ENCODE results near the gene SLC27A3. TPM values are rescaled to one million over a fixed set of nuclear protein-coding genes. Genes with fewer than 3 reads are reported as not detected.
A peak's percentile ranks its signal among the peaks of the same experiment; 100 is the strongest.

The SLC27A3 gene
- polyA plus RNA-seq, 4 donors = 5.4 to 50.4 (median 16.9) TPM

DNA sequence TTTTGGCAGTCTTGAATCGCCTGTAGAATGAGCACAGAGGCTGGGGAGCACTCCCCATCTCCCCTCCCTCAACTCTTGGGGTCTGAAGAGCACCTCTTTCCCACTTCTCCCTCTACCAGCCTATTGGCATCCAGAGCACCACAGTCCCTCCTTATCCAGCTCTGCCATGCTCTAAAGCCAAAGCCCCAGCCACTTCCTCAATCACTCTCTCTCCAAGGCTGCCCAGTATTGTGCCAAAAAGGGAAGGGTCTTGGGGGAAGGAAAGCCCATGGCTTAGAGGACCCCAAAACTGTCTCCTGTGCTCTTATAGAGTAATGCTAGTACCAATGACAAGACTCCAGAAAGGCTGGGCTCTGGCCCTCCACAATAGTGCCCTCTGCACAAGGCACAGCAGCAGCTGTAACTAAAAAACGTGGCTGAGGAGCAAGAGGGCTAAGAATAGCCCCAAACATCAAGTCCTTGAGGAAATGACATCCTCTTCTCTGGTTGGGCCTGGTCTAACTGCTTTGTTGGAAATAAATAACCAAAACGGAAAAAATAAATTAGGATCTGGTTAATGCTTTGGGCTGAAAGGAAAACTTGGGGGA lies 28.4 kb downstream of the SLC27A3 start:
- WGBS, 3 donors = 71 to 84% (median 76%) methylated on average over 3 of the region's 3 CpGs
- H3K27me3 ChIP-seq (ENCODE audit: control insufficient read depth in 3 of 3, insufficient read depth in 3 of 3, low read length in 3 of 3) = no peaks in the 10 kb centered on the region
- FAIRE-seq = no peak

DNA sequence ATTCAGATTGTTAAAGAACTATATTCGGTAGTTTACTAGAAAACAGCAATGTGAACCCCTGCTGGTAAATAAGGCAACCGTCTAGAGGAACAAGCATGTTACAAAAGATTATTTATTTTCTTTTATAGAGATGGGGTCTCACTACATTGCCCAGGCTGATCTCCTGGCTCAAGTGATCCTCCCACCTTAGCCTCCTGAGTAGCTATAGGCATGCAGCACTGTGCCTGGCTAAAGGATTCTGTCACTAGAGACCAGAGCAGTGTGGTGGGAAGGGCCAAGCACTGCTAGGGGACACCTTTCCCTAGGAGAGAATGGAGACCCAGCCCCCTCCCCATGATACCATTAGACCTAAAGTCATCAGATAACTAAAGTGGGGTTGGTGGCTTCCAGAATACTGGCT lies 28.9 kb downstream of the SLC27A3 start:
- WGBS, 3 donors = 63 to 85% (median 83%) methylated on average over 2 of the region's 2 CpGs
- FAIRE-seq (no peak), DNase-seq (no peak)
- Histone ChIP-seq H3K36me3 (ENCODE audit: control insufficient read depth in 3 of 3, insufficient read depth in 2 of 3, low read depth in 1 of 3, low read length in 3 of 3) (peaks cover 0 to 56% (median 10%) of the 10 kb centered on the region in 3 donors), H3K27ac (ENCODE audit: low read depth in 1 of 3, low read length in 2 of 3) (peak overlapping the region in 1 of 3 donors; percentile 13), H3K4me3 (ENCODE audit: low read depth in 1 of 3, low read length in 3 of 3) (no peak overlapping the region), H3K9me3 (ENCODE audit: control insufficient read depth in 2 of 2, insufficient read depth in 1 of 2, low read depth in 1 of 2, low read length in 1 of 2) (no peaks in the 10 kb centered on the region), H3K4me1 (ENCODE audit: control insufficient read depth in 3 of 3, insufficient read depth in 2 of 3, low read depth in 1 of 3, low read length in 2 of 3) (no peaks in the 10 kb centered on the region), H3K27me3 (ENCODE audit: control insufficient read depth in 3 of 3, insufficient read depth in 3 of 3, low read length in 3 of 3) (no peaks in the 10 kb centered on the region)

More for the DNA sequence above, 28.4 kb downstream of the SLC27A3 start:
- no peak for DNase-seq
- Histone ChIP-seq H3K9me3 (ENCODE audit: control insufficient read depth in 2 of 2, insufficient read depth in 1 of 2, low read depth in 1 of 2, low read length in 1 of 2) (no peaks in the 10 kb centered on the region), H3K27ac (ENCODE audit: low read depth in 1 of 3, low read length in 2 of 3) (peak overlapping the region in 1 of 3 donors; percentile 29), H3K4me1 (ENCODE audit: control insufficient read depth in 3 of 3, insufficient read depth in 2 of 3, low read depth in 1 of 3, low read length in 2 of 3) (no peaks in the 10 kb centered on the region), H3K36me3 (ENCODE audit: control insufficient read depth in 3 of 3, insufficient read depth in 2 of 3, low read depth in 1 of 3, low read length in 3 of 3) (peaks cover 0 to 51% (median 9%) of the 10 kb centered on the region in 3 donors), H3K4me3 (ENCODE audit: low read depth in 1 of 3, low read length in 3 of 3) (no peak overlapping the region)

DNA sequence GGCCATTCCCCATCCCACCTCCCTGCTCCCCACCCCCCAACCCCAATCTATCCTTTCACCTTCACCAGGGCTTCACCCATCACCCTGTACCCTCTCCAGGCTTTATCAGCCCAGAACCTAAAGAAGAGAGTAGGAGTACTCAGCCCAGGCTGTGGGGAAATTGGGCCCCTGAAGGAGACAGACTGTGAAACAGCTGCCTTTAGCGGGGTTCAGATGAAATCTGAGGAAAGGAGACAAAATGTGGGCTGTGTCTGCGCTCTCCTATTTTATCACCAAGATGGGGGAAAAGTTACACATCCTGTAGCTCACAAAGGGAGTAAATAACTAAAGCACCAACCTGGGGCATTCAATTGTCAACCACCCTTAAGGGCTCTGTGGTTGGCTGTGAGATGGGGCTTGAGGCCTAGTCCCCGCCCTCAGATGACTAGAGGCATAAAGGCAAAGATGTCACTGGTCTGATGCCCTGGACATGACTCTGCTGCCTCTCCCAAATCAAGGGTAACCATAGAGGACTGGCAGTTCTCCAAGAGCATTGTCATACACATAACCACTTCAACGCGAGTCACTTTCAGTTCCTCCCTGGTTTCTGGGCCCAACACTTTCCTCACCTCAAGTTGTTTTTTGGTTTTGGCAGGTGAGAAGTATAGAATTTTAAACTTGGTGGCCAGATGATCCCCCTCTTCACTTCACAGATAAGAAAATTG lies 30.0 kb downstream of the SLC27A3 start:
- WGBS, 3 donors = 54 to 81% (median 69%) methylated on average over 5 of the region's 5 CpGs
- FAIRE-seq (no peak), DNase-seq (peak in 1 of 2 donors; percentile 73)
- peaks cover 5 to 59% (median 13%) of the 10 kb centered on the region in 3 donors for H3K36me3 ChIP-seq (ENCODE audit: control insufficient read depth in 3 of 3, insufficient read depth in 2 of 3, low read depth in 1 of 3, low read length in 3 of 3)
- no peaks in the 10 kb centered on the region for H3K9me3 ChIP-seq (ENCODE audit: control insufficient read depth in 2 of 2, insufficient read depth in 1 of 2, low read depth in 1 of 2, low read length in 1 of 2)
- H3K4me3 ChIP-seq (ENCODE audit: low read depth in 1 of 3, low read length in 3 of 3) = no peak overlapping the region
- no peaks in the 10 kb centered on the region for H3K4me1 ChIP-seq (ENCODE audit: control insufficient read depth in 3 of 3, insufficient read depth in 2 of 3, low read depth in 1 of 3, low read length in 2 of 3)
- H3K27me3 ChIP-seq (ENCODE audit: control insufficient read depth in 3 of 3, insufficient read depth in 3 of 3, low read length in 3 of 3) = no peaks in the 10 kb centered on the region
- peak overlapping the region in 1 of 3 donors; percentile 90 for H3K27ac ChIP-seq (ENCODE audit: low read depth in 1 of 3, low read length in 2 of 3)

DNA sequence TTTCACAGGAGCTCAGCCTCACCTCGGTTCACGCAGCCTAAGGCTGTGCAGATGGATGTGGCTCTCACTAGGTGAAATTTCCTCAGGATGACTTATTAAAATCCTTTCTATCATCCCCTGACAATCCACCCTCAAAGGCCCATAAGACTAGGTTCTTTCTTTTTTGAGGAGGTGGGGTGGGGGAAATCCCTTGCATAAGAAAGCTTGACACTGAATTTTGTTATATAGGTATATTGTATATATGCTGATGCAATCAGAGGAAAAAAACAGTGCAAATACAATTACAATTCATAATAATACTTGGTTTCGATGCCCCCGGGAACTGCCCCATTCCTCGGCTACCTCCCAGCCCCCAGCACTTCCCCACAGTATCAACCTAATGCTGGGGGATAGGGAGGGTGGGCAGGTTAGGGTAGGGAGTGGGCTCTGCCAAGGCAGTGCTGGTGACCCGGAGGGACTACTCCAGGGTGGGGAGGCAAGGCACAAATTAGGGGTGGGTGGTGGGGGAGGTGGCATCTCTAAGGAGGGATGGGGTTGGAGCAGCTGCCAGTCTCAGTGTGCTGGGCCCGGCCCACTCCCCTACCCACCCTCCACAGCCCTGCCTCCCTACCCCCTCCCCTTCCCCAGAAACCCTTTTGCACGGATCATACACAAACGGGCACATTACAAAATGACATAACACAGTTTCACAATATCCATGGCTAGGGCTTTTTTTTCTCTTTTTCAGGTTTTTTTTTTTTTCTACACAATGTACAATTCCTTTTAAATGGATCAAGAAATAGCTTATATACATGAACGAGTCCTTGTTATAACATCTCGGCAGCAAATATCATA lies 30.9 kb downstream of the SLC27A3 start:
- FAIRE-seq (no peak), DNase-seq (no peak)
- Histone ChIP-seq H3K36me3 (ENCODE audit: control insufficient read depth in 3 of 3, insufficient read depth in 2 of 3, low read depth in 1 of 3, low read length in 3 of 3) (peaks cover 5 to 63% (median 17%) of the 10 kb centered on the region in 3 donors), H3K4me3 (ENCODE audit: low read depth in 1 of 3, low read length in 3 of 3) (no peak overlapping the region), H3K27me3 (ENCODE audit: control insufficient read depth in 3 of 3, insufficient read depth in 3 of 3, low read length in 3 of 3) (no peaks in the 10 kb centered on the region), H3K4me1 (ENCODE audit: control insufficient read depth in 3 of 3, insufficient read depth in 2 of 3, low read depth in 1 of 3, low read length in 2 of 3) (no peaks in the 10 kb centered on the region), H3K9me3 (ENCODE audit: control insufficient read depth in 2 of 2, insufficient read depth in 1 of 2, low read depth in 1 of 2, low read length in 1 of 2) (no peaks in the 10 kb centered on the region), H3K27ac (ENCODE audit: low read depth in 1 of 3, low read length in 2 of 3) (peak overlapping the region in 1 of 3 donors; percentile 90)
- WGBS, 3 donors = 81 to 86% (median 83%) methylated on average over 11 of the region's 11 CpGs

DNA sequence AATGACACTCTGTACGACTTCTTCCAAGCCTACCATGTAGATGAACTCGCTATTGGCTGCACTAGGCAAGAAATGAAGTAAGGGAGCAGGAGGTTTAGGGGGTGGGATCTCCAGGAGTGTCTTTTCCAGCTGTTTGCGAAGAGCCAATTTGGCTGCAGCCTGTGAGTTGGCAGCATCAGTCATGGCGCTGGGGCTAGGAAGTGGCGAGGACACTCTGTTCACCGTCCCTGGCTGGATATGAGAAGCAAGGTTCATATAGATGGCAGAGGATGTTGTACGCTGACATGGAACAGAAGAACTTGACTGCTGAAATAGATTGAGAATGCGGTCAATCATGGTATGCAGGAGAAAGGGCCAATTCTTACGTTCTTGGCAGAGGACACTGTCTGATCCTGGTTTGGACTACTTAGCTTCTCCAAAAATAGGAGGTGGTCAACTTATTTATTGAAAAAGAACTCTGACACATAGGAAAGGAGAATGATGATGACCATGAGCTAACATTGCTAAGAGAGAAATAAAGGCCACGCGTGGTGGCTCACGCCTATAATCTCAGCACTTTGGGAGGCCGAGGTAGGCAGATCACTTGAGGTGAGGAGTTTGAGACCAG lies 41.2 kb downstream of the SLC27A3 start:
- Histone ChIP-seq H3K4me1 (ENCODE audit: control insufficient read depth in 3 of 3, insufficient read depth in 2 of 3, low read depth in 1 of 3, low read length in 2 of 3) (no peaks in the 10 kb centered on the region), H3K9me3 (ENCODE audit: control insufficient read depth in 2 of 2, insufficient read depth in 1 of 2, low read depth in 1 of 2, low read length in 1 of 2) (no peaks in the 10 kb centered on the region), H3K27me3 (ENCODE audit: control insufficient read depth in 3 of 3, insufficient read depth in 3 of 3, low read length in 3 of 3) (no peaks in the 10 kb centered on the region), H3K4me3 (ENCODE audit: low read depth in 1 of 3, low read length in 3 of 3) (no peak overlapping the region), H3K36me3 (ENCODE audit: control insufficient read depth in 3 of 3, insufficient read depth in 2 of 3, low read depth in 1 of 3, low read length in 3 of 3) (peaks cover 13 to 53% (median 34%) of the 10 kb centered on the region in 3 donors), H3K27ac (ENCODE audit: low read depth in 1 of 3, low read length in 2 of 3) (no peak overlapping the region)
- no peak for DNase-seq
- no peak for FAIRE-seq
- 87 to 95% (median 94%) methylated on average over 13 of the region's 13 CpGs for WGBS, 3 donors

DNA sequence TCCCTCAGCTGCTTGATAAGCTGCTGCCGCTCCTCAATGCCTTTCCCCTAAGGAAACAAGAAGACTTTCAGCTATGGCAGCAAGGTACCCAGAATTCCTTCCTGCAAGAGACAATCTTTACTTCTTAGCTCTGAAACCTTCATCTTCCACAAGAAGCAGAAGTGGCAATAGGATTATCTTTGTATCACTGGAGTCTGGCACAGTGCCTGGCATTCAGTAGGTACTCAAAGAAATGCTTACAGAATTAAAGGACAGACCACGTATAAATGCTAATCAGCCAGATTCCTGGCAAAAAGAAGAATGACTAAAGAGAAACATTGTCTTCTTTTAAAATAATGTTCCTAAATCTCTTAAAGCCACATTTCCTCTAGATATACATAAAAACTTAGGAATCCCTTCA lies 43.7 kb downstream of the SLC27A3 start:
- no peaks in the 10 kb centered on the region for H3K27me3 ChIP-seq (ENCODE audit: control insufficient read depth in 3 of 3, insufficient read depth in 3 of 3, low read length in 3 of 3)

DNA sequence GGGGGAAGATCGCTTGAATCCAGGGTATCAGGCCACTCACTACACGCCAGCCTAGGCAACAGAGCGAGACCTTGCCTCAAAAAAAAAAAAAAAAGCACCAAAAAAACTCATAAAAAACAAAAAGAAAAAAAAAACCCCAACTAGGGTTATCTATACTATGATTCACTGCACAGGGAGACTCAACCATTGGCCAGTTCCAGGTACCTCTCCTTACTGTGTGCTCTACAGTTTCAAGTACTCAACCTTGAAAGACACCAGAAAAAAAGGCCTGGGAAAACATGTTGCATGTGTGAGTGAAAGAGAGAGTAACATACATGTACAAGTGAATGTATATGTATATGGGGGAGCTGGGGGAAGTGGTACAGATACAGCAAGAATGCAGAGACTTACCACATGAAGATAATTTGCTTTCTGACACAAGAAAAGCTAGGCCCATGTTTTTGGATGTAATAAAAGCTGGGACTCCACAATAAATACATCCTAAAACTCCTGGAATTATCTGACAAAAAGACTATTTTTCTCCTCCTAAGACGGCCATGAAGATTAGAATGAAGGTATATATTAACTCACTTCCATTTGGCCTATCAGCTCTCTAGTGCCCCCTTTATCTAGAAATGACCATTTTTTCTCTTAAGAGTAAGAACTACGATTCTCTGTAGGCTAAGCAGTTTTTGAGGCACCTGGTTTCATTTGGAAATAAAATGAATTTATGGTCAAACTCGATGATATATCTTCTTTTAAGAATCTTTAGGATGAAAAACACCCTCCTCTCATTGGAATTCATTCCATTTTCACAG lies 52.2 kb downstream of the SLC27A3 start:
- Histone ChIP-seq H3K4me3 (ENCODE audit: low read depth in 1 of 3, low read length in 3 of 3) (no peak overlapping the region), H3K36me3 (ENCODE audit: control insufficient read depth in 3 of 3, insufficient read depth in 2 of 3, low read depth in 1 of 3, low read length in 3 of 3) (peaks cover 3 to 43% (median 11%) of the 10 kb centered on the region in 3 donors), H3K4me1 (ENCODE audit: control insufficient read depth in 3 of 3, insufficient read depth in 2 of 3, low read depth in 1 of 3, low read length in 2 of 3) (no peaks in the 10 kb centered on the region), H3K27me3 (ENCODE audit: control insufficient read depth in 3 of 3, insufficient read depth in 3 of 3, low read length in 3 of 3) (no peaks in the 10 kb centered on the region), H3K27ac (ENCODE audit: low read depth in 1 of 3, low read length in 2 of 3) (no peak overlapping the region), H3K9me3 (ENCODE audit: control insufficient read depth in 2 of 2, insufficient read depth in 1 of 2, low read depth in 1 of 2, low read length in 1 of 2) (no peaks in the 10 kb centered on the region)
- 90 to 93% (median 93%) methylated on average over 6 of the region's 6 CpGs for WGBS, 3 donors
- FAIRE-seq (no peak), DNase-seq (no peak)

More for the DNA sequence above, 43.7 kb downstream of the SLC27A3 start:
- 81 to 90% (median 89%) methylated on average over 2 of the region's 2 CpGs for WGBS, 3 donors
- H3K9me3 ChIP-seq (ENCODE audit: control insufficient read depth in 2 of 2, insufficient read depth in 1 of 2, low read depth in 1 of 2, low read length in 1 of 2) = no peaks in the 10 kb centered on the region
- H3K4me1 ChIP-seq (ENCODE audit: control insufficient read depth in 3 of 3, insufficient read depth in 2 of 3, low read depth in 1 of 3, low read length in 2 of 3) = no peaks in the 10 kb centered on the region
- no peak overlapping the region for H3K27ac ChIP-seq (ENCODE audit: low read depth in 1 of 3, low read length in 2 of 3)
- no peak overlapping the region for H3K4me3 ChIP-seq (ENCODE audit: low read depth in 1 of 3, low read length in 3 of 3)
- peaks cover 11 to 45% (median 20%) of the 10 kb centered on the region in 3 donors for H3K36me3 ChIP-seq (ENCODE audit: control insufficient read depth in 3 of 3, insufficient read depth in 2 of 3, low read depth in 1 of 3, low read length in 3 of 3)
- FAIRE-seq (no peak), DNase-seq (no peak)

Measured in small intestine (tissue), 7 donors.